HCT116 (cell line): ENCODE results near the gene TRNAU1AP. TPM values are rescaled to one million over a fixed set of nuclear protein-coding genes. Genes with fewer than 3 reads are reported as not detected.

Experiments
- ATAC-seq: fragments of 200-7000 bp; cut with Tn5 transposase; 2 replicates; pipeline ENCODE4 v1.9.1; 2020; ENCODE audit warnings: mild to moderate bottlenecking, moderate library complexity
- BruUV-seq: library from RNA; stranded (reverse); fragments of 400-500 nt; replicated peaks from 2 replicates; lab custom pipeline; 2021; lab: Mats Ljungman, UMichigan
- CTCF ChIA-PET: fragments of 300-600 bp; sonication (Branson Sonifier 250); formaldehyde crosslinking; loops from one replicate; lab custom pipeline; 2021; ENCODE audit warnings: antibody characterized with exemption; lab: Charles Lee
- POLR2A ChIA-PET: fragments of 300-600, 350-600 bp; sonication (Branson Sonifier 250); formaldehyde crosslinking; loops from one replicate; lab custom pipeline; 2021; ENCODE audit warnings: antibody characterized with exemption; lab: Charles Lee
- RAD21 ChIA-PET, 2 experiments: fragments of 300-600 bp; sonication (Branson Sonifier 250); formaldehyde crosslinking; loops; one replicate each; lab custom pipeline; 2023; ENCODE audit warnings: low total read pairs in 2 of 2; ENCODE audit not compliant: uncharacterized antibody in 2 of 2, unreplicated experiment in 2 of 2, low non-redundant PET in 1 of 2; lab: Charles Lee
- DNase-seq: peaks from one replicate; pipeline ENCODE4 v3.0.0-alpha.2; 2010; ENCODE audit warnings: low read depth, low spot score
- H2AFZ ChIP-seq: fragments of 200-600 bp; shearing (Covaris generic), sonication (generic); 2 replicates; pipeline ENCODE4 v1.6.1; 2017; ENCODE audit warnings: low read depth, mixed run types, mixed read lengths, antibody characterized with exemption, low read length; ENCODE audit not compliant: poor library complexity, severe bottlenecking
- H3K27ac ChIP-seq: 2 replicates; pipeline ENCODE4 v1.5.1; 2012; ENCODE audit warnings: low read depth, low read length
- H3K27me3 ChIP-seq: fragments of 200-600 bp; sonication (generic); 2 replicates; pipeline ENCODE4 v1.6.1; 2016; ENCODE audit warnings: mixed run types, low read length, mixed read lengths; ENCODE audit not compliant: insufficient read depth
- H3K36me3 ChIP-seq, 2 experiments: fragments of 200-500 bp in 1 of 2; fragments of 200-600 bp in 1 of 2; sonication (Bioruptor generic) in 1 of 2; sonication (generic) in 1 of 2; 2 replicates each; pipeline versions ENCODE4 v1.5.1 to v1.6.1; 2014 to 2016; ENCODE audit warnings: low read length in 2 of 2, inconsistent platforms in 1 of 2, mixed read lengths in 1 of 2, mixed run types in 1 of 2; ENCODE audit not compliant: insufficient read depth in 2 of 2, control insufficient read depth in 1 of 2
- H3K4me1 ChIP-seq, 2 experiments: fragments of 200-600 bp in 1 of 2; sonication (generic) in 1 of 2; 2 replicates each; pipeline versions ENCODE4 v1.5.1 to v1.6.1; 2012 to 2017; ENCODE audit warnings: low read length in 2 of 2, inconsistent platforms in 1 of 2, mild to moderate bottlenecking in 1 of 2, mixed read lengths in 1 of 2, mixed run types in 1 of 2, moderate library complexity in 1 of 2; ENCODE audit not compliant: insufficient read depth in 2 of 2, control insufficient read depth in 1 of 2
- H3K4me2 ChIP-seq: fragments of 200-600 bp; sonication (generic); 2 replicates; pipeline ENCODE4 v1.6.1; 2017; ENCODE audit warnings: mixed run types, low read length, mixed read lengths
- H3K4me3 ChIP-seq, 2 experiments: fragments of 200-600 bp in 1 of 2; sonication (generic) in 1 of 2; replicated peaks in 1 of 2; 2 replicates each; pipeline ENCODE4 v1.5.1; 2011 to 2016; ENCODE audit warnings: low read length in 2 of 2, control low read depth in 1 of 2, low read depth in 1 of 2, mild to moderate bottlenecking in 1 of 2, mixed read lengths in 1 of 2, mixed run types in 1 of 2
- H3K79me2 ChIP-seq: fragments of 200-600 bp; sonication (generic); 2 replicates; pipeline ENCODE4 v1.6.1; 2017; ENCODE audit warnings: mild to moderate bottlenecking, mixed run types, low read length, moderate library complexity, mixed read lengths; ENCODE audit not compliant: insufficient read depth
- H3K9ac ChIP-seq: fragments of 200-600 bp; sonication (generic); 2 replicates; pipeline ENCODE4 v1.6.1; 2016; ENCODE audit warnings: low read length, mixed read lengths
- H3K9me2 ChIP-seq: fragments of 200-600 bp; sonication (generic), shearing (Covaris generic); 2 replicates; pipeline ENCODE4 v1.6.1; 2017; ENCODE audit warnings: mixed run types, mild to moderate bottlenecking, moderate library complexity; ENCODE audit not compliant: insufficient read depth
- H3K9me3 ChIP-seq, 2 experiments: fragments of 200-500 bp in 1 of 2; fragments of 200-600 bp in 1 of 2; sonication (Bioruptor generic) in 1 of 2; sonication (generic) in 1 of 2; 2 replicates each; pipeline ENCODE4 v1.6.1; 2014 to 2017; ENCODE audit warnings: low read length in 2 of 2, mixed read lengths in 2 of 2, inconsistent platforms in 1 of 2, low read depth in 1 of 2, mild to moderate bottlenecking in 1 of 2, mixed run types in 1 of 2, moderate library complexity in 1 of 2; ENCODE audit not compliant: control insufficient read depth in 1 of 2, insufficient read depth in 1 of 2
- H4K20me1 ChIP-seq: fragments of 200-600 bp; sonication (generic), shearing (Covaris generic); 2 replicates; pipeline ENCODE4 v1.6.1; 2017; ENCODE audit warnings: mixed run types, mild to moderate bottlenecking, moderate library complexity; ENCODE audit not compliant: insufficient read depth
- ATF3 ChIP-seq: IDR thresholded peaks from 2 replicates; pipeline ENCODE4 v1.6.1; 2012
- CBX3 ChIP-seq: IDR thresholded peaks from 2 replicates; pipeline ENCODE4 v1.6.1; 2012; ENCODE audit warnings: low read depth
- CEBPB ChIP-seq: IDR thresholded peaks from 2 replicates; pipeline ENCODE4 v1.6.1; 2012; ENCODE audit warnings: low read depth
- EGR1 ChIP-seq: IDR thresholded peaks from 2 replicates; pipeline ENCODE4 v1.6.1; 2012; ENCODE audit warnings: low read depth
- EZH2phosphoT487 ChIP-seq: fragments of 200-600 bp; IDR thresholded peaks from 2 replicates; pipeline ENCODE4 v1.6.1; 2018; ENCODE audit warnings: antibody characterized with exemption, borderline replicate concordance
- FOSL1 ChIP-seq: IDR thresholded peaks from 2 replicates; pipeline ENCODE4 v1.6.1; 2012; ENCODE audit warnings: low read depth
- JUND ChIP-seq: IDR thresholded peaks from 2 replicates; pipeline ENCODE4 v1.6.1; 2012
- MAX ChIP-seq: IDR thresholded peaks from 2 replicates; pipeline ENCODE4 v1.6.1; 2012
- RAD21 ChIP-seq: IDR thresholded peaks from 2 replicates; pipeline ENCODE4 v1.6.1; 2012; ENCODE audit warnings: low read depth, mild to moderate bottlenecking
- REST ChIP-seq: IDR thresholded peaks from 2 replicates; pipeline ENCODE4 v1.6.1; 2012; ENCODE audit warnings: low read depth
- SP1 ChIP-seq: IDR thresholded peaks from 2 replicates; pipeline ENCODE4 v1.6.1; 2012; ENCODE audit warnings: low read depth
- YY1 ChIP-seq: IDR thresholded peaks from 2 replicates; pipeline ENCODE4 v1.6.1; 2011; ENCODE audit warnings: low read length, low read depth, moderate library complexity, mild to moderate bottlenecking; ENCODE audit not compliant: insufficient replicate concordance; ENCODE audit errors: extremely low read depth
- ZBTB33 ChIP-seq: IDR thresholded peaks from 2 replicates; pipeline ENCODE4 v1.6.1; 2011; ENCODE audit warnings: mild to moderate bottlenecking, low read length, moderate library complexity; ENCODE audit not compliant: insufficient replicate concordance; ENCODE audit errors: extremely low read depth
- ZFX ChIP-seq: fragments of 450-650 bp; IDR thresholded peaks from 2 replicates; pipeline ENCODE4 v1.6.1; 2017
- intact Hi-C: fragments of 100-400 bp; cut with micrococcal nuclease; formaldehyde crosslinking; loops from 2 replicates; pipeline ENCODE4 v1.10.0; 2022
- total RNA-seq: library from RNA; stranded (reverse); gene quantifications from one replicate; pipeline ENCODE4 v1.2.1, GENCODE V29; 2021; ENCODE audit not compliant: unreplicated experiment

Gene TRNAU1AP
- total RNA-seq, 1 experiment from 2014 or later: 29.7 TPM

GRCh38 chr1:28548318-28548717, 4.6 kb upstream of the TRNAU1AP start:
- DNase-seq: no peak
- CTCF ChIA-PET: no interaction called here
- Histone ChIP-seq H3K79me2 (peaks cover 3% of the 10 kb centered on the region), H4K20me1 (no peaks in the 10 kb centered on the region), H3K9ac (no peak overlapping the region), H2AFZ (no peak overlapping the region), H3K4me1 (peaks cover 4 to 12% of the 10 kb centered on the region in 2 experiments; a peak in 3 of 4 replicates), H3K9me2 (no peaks in the 10 kb centered on the region), H3K36me3 (no peaks in the 10 kb centered on the region), H3K4me3 (no peak overlapping the region), H3K27me3 (no peaks in the 10 kb centered on the region), H3K9me3 (no peaks in the 10 kb centered on the region), H3K27ac (no peak overlapping the region), H3K4me2 (no peak overlapping the region)
- intact Hi-C loops: no loop called here
- RAD21 ChIA-PET: no interaction called here
- ATAC-seq: no peak
- POLR2A ChIA-PET: no interaction called here
- BruUV-seq: no TSS peak
- TF ChIP-seq ATF3 (no peak), EGR1 (no peak), ZBTB33 (no peak), JUND (no peak), CEBPB (no peak), EZH2phosphoT487 (no peak), SP1 (no peak), YY1 (no peak)

GRCh38 chr1:28551381-28551780, 1.5 kb upstream of the TRNAU1AP start:
- ChIA-PET RAD21 (interaction anchor here in 1 of 2 experiments (0.6 kb wide), 1 partner anchor 9 kb away, joined by 3 read pairs; no protein-coding TSS in a partner anchor), POLR2A (interaction anchor here (1.5 to 1.8 kb wide), 3 partner anchors 10 to 30 kb away, joined by 4 to 8 read pairs (median 5); no protein-coding TSS in a partner anchor), CTCF (no interaction called here)
- DNase-seq (no peak), ATAC-seq (no peak)
- H3K79me2 ChIP-seq: peaks cover 13% of the 10 kb centered on the region
- H3K4me3 ChIP-seq: no peak overlapping the region
- H2AFZ ChIP-seq: no peak overlapping the region
- no peaks in the 10 kb centered on the region for H4K20me1 ChIP-seq
- no peaks in the 10 kb centered on the region for H3K27me3 ChIP-seq
- H3K36me3 ChIP-seq: peaks cover 0 to 2% of the 10 kb centered on the region in 2 experiments; a peak in 1 of 4 replicates
- H3K9me2 ChIP-seq: no peaks in the 10 kb centered on the region
- no peaks in the 10 kb centered on the region for H3K9me3 ChIP-seq
- no peak overlapping the region for H3K9ac ChIP-seq
- no peak overlapping the region for H3K4me2 ChIP-seq
- intact Hi-C loops: no loop called here
- peaks cover 6 to 22% of the 10 kb centered on the region in 2 experiments; a peak in 3 of 4 replicates for H3K4me1 ChIP-seq
- no TSS peak for BruUV-seq
- H3K27ac ChIP-seq: no peak overlapping the region
- TF ChIP-seq ZFX (no peak), RAD21 (no peak), ATF3 (no peak), REST (no peak), MAX (no peak), CBX3 (no peak), FOSL1 (no peak), JUND (no peak)
